ENCODE results near the gene ALLC. TPM values are rescaled to one million over a fixed set of nuclear protein-coding genes. Genes with fewer than 3 reads are reported as not detected.

ALLC gene
- total and polyA plus RNA-seq, 2 experiments from 2014 or later, result not detected

DNA sequence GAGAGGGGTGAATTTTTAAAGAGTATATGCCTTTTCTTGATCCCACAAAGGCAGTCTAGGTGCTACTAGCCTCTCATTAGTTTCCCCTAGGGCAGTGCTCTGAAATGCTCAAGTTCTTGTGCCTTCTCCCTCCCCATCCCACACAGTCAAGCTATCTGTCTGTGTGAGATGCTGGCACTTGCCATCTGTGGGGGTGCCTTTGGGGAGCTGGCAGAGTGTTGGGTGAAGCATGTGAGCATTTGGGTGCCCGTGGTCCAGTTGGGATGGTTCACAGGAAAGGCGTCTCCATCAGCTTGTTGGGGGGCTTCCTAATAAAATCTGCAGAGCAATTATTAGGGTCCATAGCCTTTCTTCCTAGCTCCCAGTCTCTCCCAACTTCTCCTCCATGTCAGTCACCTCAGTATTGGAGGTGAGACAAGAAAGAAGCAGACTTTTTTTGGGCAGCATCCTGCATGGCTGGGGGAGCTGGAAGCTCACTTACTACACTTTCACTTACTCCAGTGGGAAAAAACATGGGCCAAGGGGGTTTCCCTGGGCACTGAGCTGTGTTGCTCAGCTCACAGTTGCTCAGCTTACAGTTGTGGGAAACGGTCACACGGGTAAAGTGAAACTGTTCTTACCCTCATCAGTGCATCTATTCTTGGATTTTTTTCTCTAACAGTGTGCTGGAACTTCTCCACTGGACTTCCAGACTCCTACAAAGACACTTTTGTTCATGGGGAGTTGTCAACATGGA is 33.8 kb upstream of the ALLC start:
- DNase-seq (ENCODE audit: low spot score) (no peak), ATAC-seq (no peak)
- Mint-ChIP-seq H3K4me3 (no peak overlapping the region), H3K9me3 (peaks cover 2% of the 10 kb centered on the region; the same call in 1 of the 3 replicates), H3K36me3 (ENCODE audit: low read depth) (no peaks in the 10 kb centered on the region), H3K4me1 (peaks cover 9% of the 10 kb centered on the region; the same call in 2 of the 3 replicates), H3K27me3 (ENCODE audit: insufficient read depth, low read depth, poor library complexity) (peaks cover 3% of the 10 kb centered on the region), H3K27ac (no peak overlapping the region)
- no peak for TF ChIP-seq CREB1 (CRISPR knock-in tag; IDR thresholded peaks at IDR 0.05; ENCODE audit: low read depth)
- TF ChIP-seq, protein P1, sequence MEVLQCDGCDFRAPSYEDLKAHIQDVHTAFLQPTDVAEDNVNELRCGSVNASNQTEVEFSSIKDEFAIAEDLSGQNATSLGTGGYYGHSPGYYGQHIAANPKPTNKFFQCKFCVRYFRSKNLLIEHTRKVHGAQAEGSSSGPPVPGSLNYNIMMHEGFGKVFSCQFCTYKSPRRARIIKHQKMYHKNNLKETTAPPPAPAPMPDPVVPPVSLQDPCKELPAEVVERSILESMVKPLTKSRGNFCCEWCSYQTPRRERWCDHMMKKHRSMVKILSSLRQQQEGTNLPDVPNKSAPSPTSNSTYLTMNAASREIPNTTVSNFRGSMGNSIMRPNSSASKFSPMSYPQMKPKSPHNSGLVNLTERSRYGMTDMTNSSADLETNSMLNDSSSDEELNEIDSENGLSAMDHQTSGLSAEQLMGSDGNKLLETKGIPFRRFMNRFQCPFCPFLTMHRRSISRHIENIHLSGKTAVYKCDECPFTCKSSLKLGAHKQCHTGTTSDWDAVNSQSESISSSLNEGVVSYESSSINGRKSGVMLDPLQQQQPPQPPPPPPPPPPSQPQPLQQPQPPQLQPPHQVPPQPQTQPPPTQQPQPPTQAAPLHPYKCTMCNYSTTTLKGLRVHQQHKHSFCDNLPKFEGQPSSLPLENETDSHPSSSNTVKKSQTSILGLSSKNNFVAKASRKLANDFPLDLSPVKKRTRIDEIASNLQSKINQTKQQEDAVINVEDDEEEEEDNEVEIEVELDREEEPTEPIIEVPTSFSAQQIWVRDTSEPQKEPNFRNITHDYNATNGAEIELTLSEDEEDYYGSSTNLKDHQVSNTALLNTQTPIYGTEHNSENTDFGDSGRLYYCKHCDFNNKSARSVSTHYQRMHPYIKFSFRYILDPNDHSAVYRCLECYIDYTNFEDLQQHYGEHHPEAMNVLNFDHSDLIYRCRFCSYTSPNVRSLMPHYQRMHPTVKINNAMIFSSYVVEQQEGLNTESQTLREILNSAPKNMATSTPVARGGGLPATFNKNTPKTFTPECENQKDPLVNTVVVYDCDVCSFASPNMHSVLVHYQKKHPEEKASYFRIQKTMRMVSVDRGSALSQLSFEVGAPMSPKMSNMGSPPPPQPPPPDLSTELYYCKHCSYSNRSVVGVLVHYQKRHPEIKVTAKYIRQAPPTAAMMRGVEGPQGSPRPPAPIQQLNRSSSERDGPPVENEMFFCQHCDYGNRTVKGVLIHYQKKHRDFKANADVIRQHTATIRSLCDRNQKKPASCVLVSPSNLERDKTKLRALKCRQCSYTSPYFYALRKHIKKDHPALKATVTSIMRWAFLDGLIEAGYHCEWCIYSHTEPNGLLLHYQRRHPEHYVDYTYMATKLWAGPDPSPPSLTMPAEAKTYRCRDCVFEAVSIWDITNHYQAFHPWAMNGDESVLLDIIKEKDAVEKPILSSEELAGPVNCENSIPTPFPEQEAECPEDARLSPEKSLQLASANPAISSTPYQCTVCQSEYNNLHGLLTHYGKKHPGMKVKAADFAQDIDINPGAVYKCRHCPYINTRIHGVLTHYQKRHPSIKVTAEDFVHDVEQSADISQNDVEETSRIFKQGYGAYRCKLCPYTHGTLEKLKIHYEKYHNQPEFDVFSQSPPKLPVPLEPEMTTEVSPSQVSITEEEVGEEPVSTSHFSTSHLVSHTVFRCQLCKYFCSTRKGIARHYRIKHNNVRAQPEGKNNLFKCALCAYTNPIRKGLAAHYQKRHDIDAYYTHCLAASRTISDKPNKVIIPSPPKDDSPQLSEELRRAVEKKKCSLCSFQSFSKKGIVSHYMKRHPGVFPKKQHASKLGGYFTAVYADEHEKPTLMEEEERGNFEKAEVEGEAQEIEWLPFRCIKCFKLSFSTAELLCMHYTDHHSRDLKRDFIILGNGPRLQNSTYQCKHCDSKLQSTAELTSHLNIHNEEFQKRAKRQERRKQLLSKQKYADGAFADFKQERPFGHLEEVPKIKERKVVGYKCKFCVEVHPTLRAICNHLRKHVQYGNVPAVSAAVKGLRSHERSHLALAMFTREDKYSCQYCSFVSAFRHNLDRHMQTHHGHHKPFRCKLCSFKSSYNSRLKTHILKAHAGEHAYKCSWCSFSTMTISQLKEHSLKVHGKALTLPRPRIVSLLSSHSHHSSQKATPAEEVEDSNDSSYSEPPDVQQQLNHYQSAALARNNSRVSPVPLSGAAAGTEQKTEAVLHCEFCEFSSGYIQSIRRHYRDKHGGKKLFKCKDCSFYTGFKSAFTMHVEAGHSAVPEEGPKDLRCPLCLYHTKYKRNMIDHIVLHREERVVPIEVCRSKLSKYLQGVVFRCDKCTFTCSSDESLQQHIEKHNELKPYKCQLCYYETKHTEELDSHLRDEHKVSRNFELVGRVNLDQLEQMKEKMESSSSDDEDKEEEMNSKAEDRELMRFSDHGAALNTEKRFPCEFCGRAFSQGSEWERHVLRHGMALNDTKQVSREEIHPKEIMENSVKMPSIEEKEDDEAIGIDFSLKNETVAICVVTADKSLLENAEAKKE (CRISPR knock-in tag; IDR thresholded peaks at IDR 0.05), result no peak
- TF ChIP-seq STAT1 (IDR thresholded peaks at IDR 0.05; ENCODE audit: unreplicated experiment), result no peak
- no peak for TF ChIP-seq EZH2 (IDR thresholded peaks at IDR 0.05; ENCODE audit: low read depth, unreplicated experiment)
- no peak for TF ChIP-seq ETS1 (IDR thresholded peaks at IDR 0.05)
- no peak for TF ChIP-seq REST (IDR thresholded peaks at IDR 0.05; ENCODE audit: unreplicated experiment)
- no peak for TF ChIP-seq ZNF114 (CRISPR knock-in tag; IDR thresholded peaks at IDR 0.05)
- no peak for TF ChIP-seq EZH2phosphoT487 (IDR thresholded peaks at IDR 0.05; ENCODE audit: unreplicated experiment)
- no peak for TF ChIP-seq ZNF331 (CRISPR knock-in tag; IDR thresholded peaks at IDR 0.05; ENCODE audit: low read depth)
- no peak for TF ChIP-seq POLR2AphosphoS5 (IDR thresholded peaks at IDR 0.05; ENCODE audit: low read depth)
- TF ChIP-seq CTCF (conservative IDR thresholded peaks at IDR 0.05; ENCODE audit: low read depth in 2 of 2), result no peak
- TF ChIP-seq JUNB (IDR thresholded peaks at IDR 0.05; ENCODE audit: unreplicated experiment), result no peak
- TF ChIP-seq NANOG (IDR thresholded peaks at IDR 0.05; ENCODE audit: borderline replicate concordance), result no peak
- H3K9me2 ChIP-seq (ENCODE audit: insufficient read depth), result 0 out of 2 replicates have a peak, but pooled peaks cover 2% of the 10 kb centered on the region
- no peaks in the 10 kb centered on the region for H3K27me3 ChIP-seq (ENCODE audit: insufficient read depth)
- H2AFZ ChIP-seq, result no peak overlapping the region
- H3K79me2 ChIP-seq (replicated peaks; ENCODE audit: insufficient read depth), result no peaks in the 10 kb centered on the region
- no peak overlapping the region for H3K27ac ChIP-seq (ENCODE audit: low read depth)
- no peak overlapping the region for H3K4me3 ChIP-seq
- no peak overlapping the region for H3K4me2 ChIP-seq
- no peaks in the 10 kb centered on the region for H3F3A ChIP-seq (replicated peaks; ENCODE audit: low read depth)
- H4K20me1 ChIP-seq (replicated peaks; ENCODE audit: insufficient read depth), result no peaks in the 10 kb centered on the region
- H3K36me3 ChIP-seq (ENCODE audit: insufficient read depth), result no peaks in the 10 kb centered on the region
- H3K4me1 ChIP-seq (ENCODE audit: insufficient read depth), result no peaks in the 10 kb centered on the region

All from GM23338 (cell line).